ENCODE results near the gene ZAR1L.

- TF ChIP-seq, protein P1, sequence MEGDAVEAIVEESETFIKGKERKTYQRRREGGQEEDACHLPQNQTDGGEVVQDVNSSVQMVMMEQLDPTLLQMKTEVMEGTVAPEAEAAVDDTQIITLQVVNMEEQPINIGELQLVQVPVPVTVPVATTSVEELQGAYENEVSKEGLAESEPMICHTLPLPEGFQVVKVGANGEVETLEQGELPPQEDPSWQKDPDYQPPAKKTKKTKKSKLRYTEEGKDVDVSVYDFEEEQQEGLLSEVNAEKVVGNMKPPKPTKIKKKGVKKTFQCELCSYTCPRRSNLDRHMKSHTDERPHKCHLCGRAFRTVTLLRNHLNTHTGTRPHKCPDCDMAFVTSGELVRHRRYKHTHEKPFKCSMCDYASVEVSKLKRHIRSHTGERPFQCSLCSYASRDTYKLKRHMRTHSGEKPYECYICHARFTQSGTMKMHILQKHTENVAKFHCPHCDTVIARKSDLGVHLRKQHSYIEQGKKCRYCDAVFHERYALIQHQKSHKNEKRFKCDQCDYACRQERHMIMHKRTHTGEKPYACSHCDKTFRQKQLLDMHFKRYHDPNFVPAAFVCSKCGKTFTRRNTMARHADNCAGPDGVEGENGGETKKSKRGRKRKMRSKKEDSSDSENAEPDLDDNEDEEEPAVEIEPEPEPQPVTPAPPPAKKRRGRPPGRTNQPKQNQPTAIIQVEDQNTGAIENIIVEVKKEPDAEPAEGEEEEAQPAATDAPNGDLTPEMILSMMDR (conservative IDR thresholded peaks at IDR 0.05; ENCODE audit: low read length) = no peak
- no peak for TF ChIP-seq EZH2phosphoT487 (IDR thresholded peaks at IDR 0.05; ENCODE audit: borderline replicate concordance)
Measured at GRCh38 chr13:32302461-32302860, 12.7 kb downstream of the ZAR1L start.

Data from Loucy (cell line).